Activated CD4-positive, alpha-beta T cell treated with anti-CD3 and anti-CD28 coated beads for 24 hours (primary cell): ENCODE data around the gene POGLUT2.
"Not testable (repeated sequence)": the region's sequence is repeated elsewhere in the genome, so short reads cannot be mapped to it uniquely, and the experiment has no call there.

Experiments
- DNase-seq, 2 donors: peaks; one replicate each; pipeline ENCODE4 v3.0.0-alpha.2; 2020; ENCODE audit warnings: low read depth in 2 of 2

Gene POGLUT2

DNA sequence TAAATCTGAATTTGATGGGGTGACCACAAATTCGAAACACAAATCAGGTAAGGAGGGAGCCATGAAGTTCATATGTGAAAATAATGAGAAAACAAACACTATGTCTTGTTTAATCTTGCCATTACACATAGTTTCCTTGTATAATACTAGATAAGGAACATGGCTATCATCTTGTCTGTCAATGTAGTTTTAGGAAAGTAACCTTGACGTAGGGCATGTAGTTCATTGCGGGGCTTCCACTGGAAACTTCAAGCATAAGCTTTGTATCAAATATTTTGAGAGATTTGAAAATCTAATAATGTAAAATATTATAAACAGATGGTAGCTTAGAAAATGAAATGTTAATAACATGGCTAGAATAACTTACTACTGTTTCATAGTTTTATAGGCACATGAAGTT, 8.9 kb upstream of the POGLUT2 start:
- DNase-seq: no peak

DNA sequence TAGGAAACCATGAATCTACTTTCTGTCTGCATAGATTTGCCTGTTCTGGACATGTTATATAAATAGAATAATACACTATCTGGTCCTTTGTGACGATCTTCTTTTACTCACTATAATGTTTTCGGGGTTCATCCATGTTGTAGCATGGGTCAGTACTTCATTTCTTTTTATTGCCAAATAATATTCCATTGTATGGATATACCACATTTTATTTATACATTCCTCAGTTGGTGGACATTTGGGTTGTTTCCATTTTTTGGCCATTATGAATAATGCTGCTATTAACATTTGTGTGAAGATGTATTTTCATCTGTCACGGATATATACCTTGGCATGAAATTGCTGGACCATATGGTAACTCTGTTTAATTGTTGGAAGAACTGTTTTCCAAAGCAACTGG, 6.9 kb upstream of the POGLUT2 start:
- DNase-seq: no peak

GRCh38 chr13:102800145-102801041, 1.6 kb upstream of the POGLUT2 start:
- DNase-seq: peak; percentile 75 to 77

- no peak for DNase-seq
Measured at GRCh38 chr13:102799426-102800144, 809 bp upstream of the POGLUT2 start.

GRCh38 chr13:102793611-102794355, 5.0 kb downstream of the POGLUT2 start:
- DNase-seq: no peak

- no peak for DNase-seq
Measured at GRCh38 chr13:102792396-102792795, 6.4 kb downstream of the POGLUT2 start.

DNA sequence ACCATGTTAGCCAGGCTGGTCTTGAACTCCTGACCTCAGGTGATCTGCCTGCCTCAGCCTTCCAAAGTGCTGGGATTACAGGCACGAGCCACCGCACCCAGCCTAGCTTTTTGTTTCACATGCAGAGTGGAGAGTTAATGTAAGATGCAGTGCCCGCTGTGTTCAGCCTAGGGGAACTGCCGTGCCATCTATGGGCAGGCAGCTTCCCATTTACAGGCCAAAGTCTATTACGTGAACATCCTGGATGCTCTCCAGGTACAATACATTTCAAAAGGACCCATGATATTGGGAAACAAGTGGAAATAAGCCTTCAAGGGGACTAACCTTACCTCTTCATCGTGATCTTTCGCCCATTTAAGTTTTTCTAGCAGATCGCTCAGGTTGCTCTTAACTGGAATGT, 10.1 kb downstream of the POGLUT2 start:
- DNase-seq: no peak

GRCh38 chr13:102784483-102784882, 14.3 kb downstream of the POGLUT2 start:
- DNase-seq: no peak

- no peak for DNase-seq
Measured at GRCh38 chr13:102781591-102781990, 17.2 kb downstream of the POGLUT2 start.

DNA sequence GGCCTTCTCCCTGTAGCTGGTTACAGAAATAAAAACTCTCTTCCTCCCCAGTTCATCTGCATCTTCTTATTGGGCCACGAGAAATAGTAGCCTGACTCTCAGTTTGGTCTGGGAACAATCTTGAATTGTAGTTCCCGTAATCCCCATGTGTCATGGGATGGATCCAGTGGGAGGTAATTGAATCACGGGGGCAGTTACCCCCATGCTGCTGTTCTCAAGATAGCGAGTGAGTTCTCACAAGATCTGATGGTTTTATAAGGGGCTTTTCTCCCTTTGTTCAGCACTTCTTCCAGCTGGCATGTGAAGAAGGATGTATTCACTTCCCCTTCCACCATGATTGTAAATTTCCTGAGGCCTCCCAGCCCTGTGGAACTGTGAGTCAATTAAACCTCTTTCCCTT, 18.1 kb downstream of the POGLUT2 start:
- DNase-seq: not testable (repeated sequence)

DNA sequence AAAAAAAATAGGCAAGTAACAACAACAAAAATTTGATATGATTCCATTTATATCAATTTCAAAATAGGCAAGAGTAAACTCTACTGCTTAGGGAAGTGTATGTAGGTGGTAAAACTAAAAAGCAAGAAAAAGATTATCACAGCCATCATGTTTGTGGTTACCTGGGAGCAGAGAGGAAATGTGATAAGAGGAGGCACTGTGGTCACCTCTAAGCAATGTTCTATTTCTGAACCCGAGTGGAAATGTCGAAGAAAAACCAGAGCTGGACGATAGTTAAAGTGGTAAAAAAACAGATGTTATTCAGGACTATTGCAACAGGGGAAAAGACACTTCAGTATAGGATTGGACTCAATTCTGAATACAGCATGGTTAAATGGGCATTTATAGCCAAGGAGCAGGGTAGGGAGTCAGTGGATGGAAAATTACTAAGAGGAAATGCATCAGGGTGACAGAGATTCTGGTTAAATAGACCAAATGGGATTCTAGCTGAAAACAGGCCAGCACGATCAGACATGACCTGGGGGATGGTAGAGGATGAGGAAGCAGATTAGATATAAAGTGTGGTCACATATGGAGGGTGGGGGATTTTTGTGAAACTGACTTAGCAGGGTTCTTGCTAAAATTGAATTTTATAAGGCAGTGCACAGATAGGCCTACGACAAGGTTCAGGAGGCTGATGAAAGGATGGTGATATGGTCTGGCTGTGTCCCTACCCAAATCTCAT, 19.2 kb downstream of the POGLUT2 start:
- DNase-seq: no peak

GRCh38 chr13:102777736-102778135, 21.0 kb downstream of the POGLUT2 start:
- DNase-seq: no peak

DNA sequence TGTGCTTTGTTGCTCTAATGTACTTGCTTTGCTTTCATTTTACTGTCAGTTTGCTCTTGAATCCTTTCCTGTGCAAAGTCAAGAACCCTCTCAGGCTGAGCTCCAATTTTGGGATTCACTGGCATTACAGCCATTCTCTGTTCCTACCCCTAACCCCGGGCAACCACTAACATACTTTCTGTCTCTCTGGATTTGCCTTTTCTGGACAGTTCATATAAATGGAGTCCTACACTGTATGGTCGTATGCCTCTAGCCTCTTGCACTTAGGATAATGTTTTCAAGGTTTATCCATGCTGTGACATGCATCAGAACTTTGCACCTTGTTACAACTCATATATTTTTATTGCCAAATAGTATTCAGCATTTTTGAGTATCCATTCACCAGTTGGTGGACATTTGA, 22.5 kb downstream of the POGLUT2 start:
- no peak for DNase-seq

- no peak for DNase-seq
Measured at GRCh38 chr13:102774591-102775520, 23.9 kb downstream of the POGLUT2 start.

GRCh38 chr13:102774214-102774568, 24.6 kb downstream of the POGLUT2 start:
- no peak for DNase-seq

- peak; percentile 68 to 78 for DNase-seq
Measured at GRCh38 chr13:102773441-102774213, 25.1 kb downstream of the POGLUT2 start, which contains the start of gene TEX30. Gene TEX30, minus strand, starts transcription at chr13:102773786. Its CDS starts 3,760 bp downstream, at chr13:102770026.

- no peak for DNase-seq
Measured at GRCh38 chr13:102772042-102772425, 26.7 kb downstream of the POGLUT2 start.

GRCh38 chr13:102771298-102772041, 27.3 kb downstream of the POGLUT2 start:
- DNase-seq: no peak

- DNase-seq: no peak
Measured at GRCh38 chr13:102770435-102770834, 28.3 kb downstream of the POGLUT2 start.
